ENCODE data around the gene VPS41.

VPS41 gene

DNA sequence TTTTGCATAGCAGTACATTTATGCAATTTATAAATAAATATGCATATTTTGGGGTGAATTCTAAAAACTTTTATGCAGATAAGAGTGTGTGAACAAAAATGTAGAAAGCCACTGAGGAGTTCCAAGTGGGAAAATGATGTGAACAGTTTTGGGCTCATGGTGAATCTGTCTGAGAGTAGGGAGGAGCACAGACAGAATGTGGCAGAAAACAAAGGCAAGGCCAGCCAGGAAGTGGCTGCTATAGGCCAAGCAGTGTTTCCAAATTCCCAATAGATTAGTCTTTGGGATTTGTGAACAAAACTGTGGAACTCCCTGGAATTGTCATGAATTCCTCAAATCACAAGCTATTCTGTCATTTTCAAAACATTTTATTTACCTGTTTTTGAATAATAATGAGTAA lies 204.2 kb downstream of the VPS41 start:
- TF ChIP-seq, protein P1, sequence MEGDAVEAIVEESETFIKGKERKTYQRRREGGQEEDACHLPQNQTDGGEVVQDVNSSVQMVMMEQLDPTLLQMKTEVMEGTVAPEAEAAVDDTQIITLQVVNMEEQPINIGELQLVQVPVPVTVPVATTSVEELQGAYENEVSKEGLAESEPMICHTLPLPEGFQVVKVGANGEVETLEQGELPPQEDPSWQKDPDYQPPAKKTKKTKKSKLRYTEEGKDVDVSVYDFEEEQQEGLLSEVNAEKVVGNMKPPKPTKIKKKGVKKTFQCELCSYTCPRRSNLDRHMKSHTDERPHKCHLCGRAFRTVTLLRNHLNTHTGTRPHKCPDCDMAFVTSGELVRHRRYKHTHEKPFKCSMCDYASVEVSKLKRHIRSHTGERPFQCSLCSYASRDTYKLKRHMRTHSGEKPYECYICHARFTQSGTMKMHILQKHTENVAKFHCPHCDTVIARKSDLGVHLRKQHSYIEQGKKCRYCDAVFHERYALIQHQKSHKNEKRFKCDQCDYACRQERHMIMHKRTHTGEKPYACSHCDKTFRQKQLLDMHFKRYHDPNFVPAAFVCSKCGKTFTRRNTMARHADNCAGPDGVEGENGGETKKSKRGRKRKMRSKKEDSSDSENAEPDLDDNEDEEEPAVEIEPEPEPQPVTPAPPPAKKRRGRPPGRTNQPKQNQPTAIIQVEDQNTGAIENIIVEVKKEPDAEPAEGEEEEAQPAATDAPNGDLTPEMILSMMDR (IDR thresholded peaks at IDR 0.05; ENCODE audit: control insufficient read depth, extremely low read depth, insufficient read depth), result no peak
- DNase-seq (ENCODE audit: low read depth), result no peak
- H3K4me3 ChIP-seq (ENCODE audit: low read depth, low read length), result no peak overlapping the region

DNA sequence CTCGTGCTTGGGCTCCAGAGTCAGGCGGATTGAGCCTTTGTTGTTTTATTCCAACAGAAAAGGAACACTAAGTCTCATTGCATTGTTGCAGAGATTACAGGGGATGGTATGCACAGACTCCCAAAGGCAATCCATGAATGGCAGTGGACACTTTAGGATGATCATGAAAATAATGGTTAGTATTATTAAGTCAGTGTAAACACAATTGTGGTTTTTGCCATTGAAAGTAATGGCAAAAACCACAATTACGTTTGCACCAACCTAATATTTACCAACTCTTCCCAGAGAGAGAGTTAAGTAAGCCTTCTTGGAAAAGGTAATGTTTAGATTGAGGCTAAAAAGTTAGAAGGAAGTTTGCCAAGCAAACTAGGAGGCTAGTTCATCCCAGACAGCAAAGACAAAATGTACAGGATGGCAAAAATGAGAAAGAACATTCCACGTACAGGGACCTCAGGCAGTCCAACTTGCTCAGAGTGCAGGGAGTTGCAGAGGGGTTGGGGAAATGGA lies 204.9 kb downstream of the VPS41 start:
- TF ChIP-seq, protein P1 (IDR thresholded peaks at IDR 0.05; ENCODE audit: control insufficient read depth, extremely low read depth, insufficient read depth), result no peak
- peak; percentile 27 for DNase-seq (ENCODE audit: low read depth)

DNA sequence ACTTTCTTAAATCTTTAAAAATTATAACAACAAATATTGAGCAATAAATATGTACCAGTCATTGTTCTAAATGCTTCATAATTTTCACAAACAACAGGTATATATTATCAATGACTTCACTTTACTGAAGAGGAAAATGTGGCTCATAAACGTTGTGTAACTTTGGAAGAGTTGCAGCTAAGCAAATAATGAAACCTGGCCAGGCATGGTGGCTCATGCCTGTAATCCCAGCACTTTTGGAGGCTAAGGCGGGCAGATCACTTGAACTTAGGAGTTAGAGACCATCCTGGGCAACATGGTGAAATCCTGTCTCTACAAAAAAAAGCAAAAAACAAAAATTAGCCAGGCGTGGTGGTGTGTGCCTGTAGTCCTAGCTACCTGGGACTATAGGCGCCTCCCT lies 205.9 kb downstream of the VPS41 start:
- DNase-seq (ENCODE audit: low read depth), result peak; percentile 72
- no peak overlapping the region for H3K4me3 ChIP-seq (ENCODE audit: low read depth, low read length)
- TF ChIP-seq, protein P1 (IDR thresholded peaks at IDR 0.05; ENCODE audit: control insufficient read depth, extremely low read depth, insufficient read depth), result no peak

More for the DNA sequence above, 204.9 kb downstream of the VPS41 start:
- no peak overlapping the region for H3K4me3 ChIP-seq (ENCODE audit: low read depth, low read length)

DNA sequence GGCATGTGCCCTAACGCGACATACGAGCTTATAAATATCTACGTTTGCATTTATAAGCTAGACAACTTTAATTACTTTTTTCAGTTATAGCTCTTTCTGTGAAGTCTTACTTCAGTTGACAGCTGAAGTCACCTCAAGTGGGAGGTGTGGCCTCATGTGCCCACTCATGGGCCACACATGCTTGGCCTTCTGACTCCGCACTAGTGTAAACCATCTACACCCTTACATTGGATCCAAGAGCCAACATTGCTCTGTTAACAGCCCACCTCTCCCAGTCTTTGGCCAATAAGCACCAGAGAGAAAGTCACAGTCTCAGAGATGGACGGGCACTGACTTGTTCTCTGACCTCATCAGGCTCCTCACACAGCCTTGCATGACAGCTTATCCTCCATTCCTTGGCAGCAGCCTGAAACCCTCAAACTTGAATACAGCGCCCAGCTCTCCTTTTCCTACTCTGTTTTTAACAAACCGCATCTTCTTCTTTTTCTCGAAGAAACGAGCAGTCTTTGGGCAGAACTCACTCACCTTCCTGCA lies 206.9 kb downstream of the VPS41 start:
- TF ChIP-seq, protein P1 (IDR thresholded peaks at IDR 0.05; ENCODE audit: control insufficient read depth, extremely low read depth, insufficient read depth), result no peak

DNA sequence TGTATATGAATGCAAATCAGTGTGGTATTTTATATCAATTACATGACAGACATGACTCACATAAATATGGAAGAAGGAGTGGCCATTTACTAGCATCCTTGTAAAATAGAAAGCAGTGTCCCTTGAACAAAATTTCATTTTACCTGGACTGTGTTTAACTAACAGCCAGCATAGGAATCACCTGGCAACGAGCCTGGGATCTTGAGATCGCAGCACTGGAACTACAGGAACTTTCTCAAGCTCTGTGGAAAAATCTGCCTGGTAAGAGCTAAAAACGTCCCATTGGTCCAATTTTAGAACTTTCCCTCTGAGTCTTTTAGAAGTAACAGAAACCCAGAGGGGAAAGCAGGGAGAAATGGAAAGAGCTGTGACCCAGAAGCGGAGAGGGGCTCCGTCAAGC lies 208.9 kb downstream of the VPS41 start:
- DNase-seq (ENCODE audit: low read depth), result peak; percentile 43
- H3K4me3 ChIP-seq (ENCODE audit: low read depth, low read length), result no peak overlapping the region
- TF ChIP-seq, protein P1 (IDR thresholded peaks at IDR 0.05; ENCODE audit: control insufficient read depth, extremely low read depth, insufficient read depth), result no peak

More for the DNA sequence above, 206.9 kb downstream of the VPS41 start:
- no peak overlapping the region for H3K4me3 ChIP-seq (ENCODE audit: low read depth, low read length)
- no peak for DNase-seq (ENCODE audit: low read depth)

DNA sequence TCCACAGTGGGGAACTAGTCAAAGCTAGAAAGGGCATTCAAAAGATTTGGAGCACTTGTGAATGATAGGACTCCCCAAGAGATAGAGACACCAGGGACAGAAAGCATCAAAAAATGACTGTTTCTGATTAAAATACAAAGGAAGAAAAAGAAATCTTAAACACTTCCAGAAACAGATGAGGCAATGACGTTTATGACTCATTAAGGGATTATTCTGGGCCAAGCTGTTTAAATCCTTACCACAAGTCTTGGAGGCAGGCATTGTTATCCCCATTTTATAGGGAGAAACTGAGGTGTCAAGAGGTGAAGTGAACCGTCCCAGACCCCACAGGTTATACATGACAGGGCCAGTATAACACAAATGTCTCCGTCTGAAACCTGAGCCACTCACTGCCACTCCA lies 209.5 kb downstream of the VPS41 start:
- no peak overlapping the region for H3K4me3 ChIP-seq (ENCODE audit: low read depth, low read length)
- TF ChIP-seq, protein P1 (IDR thresholded peaks at IDR 0.05; ENCODE audit: control insufficient read depth, extremely low read depth, insufficient read depth), result no peak
- no peak for DNase-seq (ENCODE audit: low read depth)

DNA sequence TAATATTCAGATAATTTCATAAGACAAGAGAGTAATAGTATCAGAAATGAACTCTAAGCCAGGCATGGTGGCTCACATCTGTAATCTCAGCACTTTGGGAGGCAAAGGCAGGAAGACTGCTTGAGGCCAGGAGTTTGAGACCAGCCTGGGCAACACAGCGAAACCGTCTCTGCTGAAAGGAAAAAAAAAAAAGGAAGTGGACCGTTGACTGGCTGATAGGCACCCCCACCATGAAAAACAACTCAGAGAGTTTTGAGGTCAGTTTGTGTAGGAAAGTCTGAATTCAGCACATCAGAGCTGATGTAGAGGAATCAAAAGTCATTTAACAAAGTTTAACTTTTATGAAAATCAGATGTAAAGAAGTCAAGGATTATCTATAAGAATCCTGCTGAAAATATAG lies 214.7 kb downstream of the VPS41 start:
- no peak for DNase-seq (ENCODE audit: low read depth)
- no peak overlapping the region for H3K4me3 ChIP-seq (ENCODE audit: low read depth, low read length)
- TF ChIP-seq, protein P1 (IDR thresholded peaks at IDR 0.05; ENCODE audit: control insufficient read depth, extremely low read depth, insufficient read depth), result no peak
